SK-N-SH treated with all-trans-retinoic acid at 6 μM for 48 hours (cell line): ENCODE results near the gene TGFBRAP1.

ENCODE experiments used
- ATAC-seq: fragments of 200-7000 bp; cut with Tn5 transposase; 3 replicates; pipeline ENCODE4 v1.9.1; 2020; ENCODE audit warnings: mild to moderate bottlenecking, moderate library complexity
- ARNTL ChIP-seq: fragments of 450-650 bp; formaldehyde crosslinking; IDR thresholded peaks from 2 replicates; pipeline ENCODE4 v1.5.0; 2020; ENCODE audit warnings: low read depth, mild to moderate bottlenecking, moderate library complexity, borderline replicate concordance
- BACH2 ChIP-seq: fragments of 250-450 bp; sonication (Bioruptor Pico); IDR thresholded peaks from 2 replicates; pipeline ENCODE4 v1.9.0; 2021; ENCODE audit warnings: mild to moderate bottlenecking, borderline replicate concordance
- CSDC2 ChIP-seq: fragments of 250-450 bp; sonication (Bioruptor Pico); IDR thresholded peaks from 2 replicates; pipeline ENCODE4 v1.5.0; 2020; ENCODE audit warnings: mild to moderate bottlenecking, moderate library complexity
- ESRRG ChIP-seq: fragments of 250-450 bp; sonication (Bioruptor Pico); IDR thresholded peaks from 2 replicates; pipeline ENCODE4 v1.6.1; 2021; ENCODE audit warnings: mild to moderate bottlenecking
- GLIS3 ChIP-seq: fragments of 250-450 bp; sonication (Bioruptor Pico); IDR thresholded peaks from 2 replicates; pipeline ENCODE4 v1.5.0; 2020; ENCODE audit warnings: mild to moderate bottlenecking, moderate library complexity
- OSR1 ChIP-seq: fragments of 250-450 bp; sonication (Bioruptor Pico); IDR thresholded peaks from 2 replicates; pipeline ENCODE4 v1.8.0; 2022; ENCODE audit warnings: moderate library complexity, mild to moderate bottlenecking, inconsistent platforms
- PPARA ChIP-seq: fragments of 250-450 bp; sonication (Bioruptor Pico); IDR thresholded peaks from 2 replicates; pipeline ENCODE4 v1.5.0; 2020; ENCODE audit warnings: mild to moderate bottlenecking, borderline replicate concordance
- RARB ChIP-seq: fragments of 250-450 bp; sonication (Bioruptor Pico); IDR thresholded peaks from 2 replicates; pipeline ENCODE4 v1.8.0; 2021; ENCODE audit warnings: mild to moderate bottlenecking, moderate library complexity
- SNAI2 ChIP-seq: fragments of 250-450 bp; sonication (Bioruptor Pico); IDR thresholded peaks from 2 replicates; pipeline ENCODE4 v1.5.0; 2020; ENCODE audit warnings: mild to moderate bottlenecking, moderate library complexity
- TCF4 ChIP-seq: fragments of 250-450 bp; sonication (Bioruptor Pico); IDR thresholded peaks from 2 replicates; pipeline ENCODE4 v1.8.0; 2021; ENCODE audit warnings: mild to moderate bottlenecking, moderate library complexity, borderline replicate concordance
- TOX ChIP-seq: fragments of 250-450 bp; sonication (Bioruptor Pico); IDR thresholded peaks from 2 replicates; pipeline ENCODE4 v1.8.0; 2021; ENCODE audit warnings: mild to moderate bottlenecking, moderate library complexity, borderline replicate concordance
- ZC3H10 ChIP-seq: fragments of 250-450 bp; sonication (Bioruptor Pico); IDR thresholded peaks from 2 replicates; pipeline ENCODE4 v1.5.1; 2021; ENCODE audit warnings: mild to moderate bottlenecking, moderate library complexity
- ZNF565 ChIP-seq: fragments of 450-650 bp; formaldehyde crosslinking; conservative IDR thresholded peaks from 2 replicates; pipeline ENCODE4 v1.5.0; 2020; ENCODE audit warnings: low read depth, mild to moderate bottlenecking, moderate library complexity
- ZNF70 ChIP-seq: fragments of 450-650 bp; formaldehyde crosslinking; IDR thresholded peaks from 2 replicates; pipeline ENCODE4 v1.5.0; 2020; ENCODE audit warnings: mild to moderate bottlenecking, moderate library complexity
- ZNF8 ChIP-seq: fragments of 450-650 bp; formaldehyde crosslinking; IDR thresholded peaks from 2 replicates; pipeline ENCODE4 v1.5.0; 2020; ENCODE audit warnings: mild to moderate bottlenecking, moderate library complexity
- TF ChIP-seq, protein P1 (sequence below): fragments of 250-450 bp; sonication (Bioruptor Pico); IDR thresholded peaks from 2 replicates; pipeline ENCODE4 v1.5.1; 2021; ENCODE audit warnings: mild to moderate bottlenecking, moderate library complexity
- TF ChIP-seq, protein P2 (sequence below): fragments of 250-450 bp; sonication (Bioruptor Pico); IDR thresholded peaks from 2 replicates; pipeline ENCODE4 v1.8.0; 2020; ENCODE audit warnings: mild to moderate bottlenecking, moderate library complexity, borderline replicate concordance
- TF ChIP-seq, protein P3 (sequence below): fragments of 250-450 bp; sonication (Bioruptor Pico); IDR thresholded peaks from 2 replicates; pipeline ENCODE4 v1.5.1; 2020; ENCODE audit warnings: low read depth, mild to moderate bottlenecking, moderate library complexity
- TF ChIP-seq, protein P4 (sequence below): fragments of 250-450 bp; sonication (Bioruptor Pico); IDR thresholded peaks from 2 replicates; pipeline ENCODE4 v1.8.0; 2021; ENCODE audit warnings: low read depth, mild to moderate bottlenecking, moderate library complexity, borderline replicate concordance

TGFBRAP1 gene

DNA sequence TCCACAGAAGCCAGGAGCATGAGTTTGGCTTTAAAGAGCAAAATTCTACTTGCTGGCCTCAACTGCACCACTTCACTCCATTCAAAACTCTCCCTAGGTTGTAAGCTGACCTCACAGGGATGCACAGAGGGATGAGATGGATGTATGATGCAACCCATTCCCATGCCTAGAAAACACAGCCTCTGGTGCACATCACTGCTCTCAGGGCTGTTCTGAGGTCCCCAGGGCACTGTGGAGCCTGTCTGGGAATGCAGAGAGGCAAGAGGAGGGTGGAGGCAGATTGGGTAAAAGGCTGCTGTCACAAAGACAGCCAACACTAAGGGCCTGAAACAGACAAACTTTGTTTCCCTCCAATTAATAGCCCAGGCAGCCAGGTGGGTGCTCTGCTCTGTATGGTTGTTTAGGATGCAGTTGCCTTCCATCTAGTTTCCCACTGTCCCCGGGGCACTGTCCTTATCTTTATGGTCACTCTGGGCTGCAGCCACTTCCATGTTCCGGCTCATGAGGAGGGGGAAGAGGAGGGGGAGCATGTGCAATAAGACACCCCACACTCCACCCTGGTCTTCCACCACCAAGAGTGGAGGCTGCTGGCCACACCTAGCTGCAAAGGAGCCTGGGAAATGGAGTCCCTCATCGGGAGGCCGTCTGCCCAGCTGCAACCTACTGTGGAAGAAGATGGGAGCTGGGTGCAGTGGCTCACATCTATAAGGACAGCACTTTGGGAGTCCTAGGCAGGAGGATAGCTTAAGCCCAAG is 81.0 kb downstream of the TGFBRAP1 start:
- TF ChIP-seq ESRRG (CRISPR knock-in tag) (no peak), SNAI2 (no peak), ZNF565 (CRISPR knock-in tag) (no peak), PPARA (CRISPR knock-in tag) (no peak), CSDC2 (CRISPR knock-in tag) (no peak)
- ATAC-seq: peak; percentile 52; the same call in 1 of the 3 replicates

DNA sequence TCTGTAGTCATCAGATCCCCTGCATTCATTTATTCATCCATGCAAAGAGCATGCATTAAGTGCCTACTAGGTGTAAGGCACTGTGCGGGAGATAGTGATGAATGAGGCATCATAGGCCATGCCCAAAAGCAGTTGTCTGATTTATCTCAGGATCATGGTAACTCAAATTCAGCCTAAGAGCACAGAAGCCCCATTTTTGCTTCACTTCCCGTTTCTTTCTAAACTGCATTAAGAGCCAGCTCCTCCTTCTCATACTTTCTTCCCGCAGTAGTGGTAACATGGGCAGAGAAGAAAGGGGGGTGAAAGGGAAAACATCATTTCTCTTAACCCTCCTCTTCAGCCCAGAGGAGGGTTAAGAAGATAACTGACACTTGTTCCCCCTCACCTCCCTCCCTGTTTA is 85.1 kb downstream of the TGFBRAP1 start:
- no peak for ATAC-seq
- TF ChIP-seq, protein P1, sequence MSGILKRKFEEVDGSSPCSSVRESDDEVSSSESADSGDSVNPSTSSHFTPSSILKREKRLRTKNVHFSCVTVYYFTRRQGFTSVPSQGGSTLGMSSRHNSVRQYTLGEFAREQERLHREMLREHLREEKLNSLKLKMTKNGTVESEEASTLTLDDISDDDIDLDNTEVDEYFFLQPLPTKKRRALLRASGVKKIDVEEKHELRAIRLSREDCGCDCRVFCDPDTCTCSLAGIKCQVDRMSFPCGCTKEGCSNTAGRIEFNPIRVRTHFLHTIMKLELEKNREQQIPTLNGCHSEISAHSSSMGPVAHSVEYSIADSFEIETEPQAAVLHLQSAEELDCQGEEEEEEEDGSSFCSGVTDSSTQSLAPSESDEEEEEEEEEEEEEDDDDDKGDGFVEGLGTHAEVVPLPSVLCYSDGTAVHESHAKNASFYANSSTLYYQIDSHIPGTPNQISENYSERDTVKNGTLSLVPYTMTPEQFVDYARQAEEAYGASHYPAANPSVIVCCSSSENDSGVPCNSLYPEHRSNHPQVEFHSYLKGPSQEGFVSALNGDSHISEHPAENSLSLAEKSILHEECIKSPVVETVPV (CRISPR knock-in tag): no peak
- TF ChIP-seq, all 23 proteins: peak for 0

DNA sequence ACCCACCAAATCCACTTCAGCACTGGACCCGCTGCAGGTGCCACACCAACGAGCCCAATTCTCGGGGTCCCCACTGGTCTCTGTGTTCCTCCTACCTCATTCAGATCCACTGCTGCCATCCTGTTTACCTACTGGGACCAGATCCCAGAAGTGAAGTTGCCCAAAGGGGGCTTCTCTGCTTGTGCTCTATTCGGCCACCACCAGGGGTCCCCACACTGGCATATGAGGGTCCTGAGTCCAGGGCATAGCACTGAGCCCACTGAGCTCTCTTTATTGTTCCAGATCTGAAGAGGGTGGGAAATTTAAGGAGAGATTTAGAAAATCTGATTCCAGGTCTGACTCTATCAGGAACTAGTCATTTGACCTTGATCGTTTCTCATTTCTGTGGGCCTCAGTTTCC is 85.6 kb downstream of the TGFBRAP1 start:
- TF ChIP-seq, protein P2, sequence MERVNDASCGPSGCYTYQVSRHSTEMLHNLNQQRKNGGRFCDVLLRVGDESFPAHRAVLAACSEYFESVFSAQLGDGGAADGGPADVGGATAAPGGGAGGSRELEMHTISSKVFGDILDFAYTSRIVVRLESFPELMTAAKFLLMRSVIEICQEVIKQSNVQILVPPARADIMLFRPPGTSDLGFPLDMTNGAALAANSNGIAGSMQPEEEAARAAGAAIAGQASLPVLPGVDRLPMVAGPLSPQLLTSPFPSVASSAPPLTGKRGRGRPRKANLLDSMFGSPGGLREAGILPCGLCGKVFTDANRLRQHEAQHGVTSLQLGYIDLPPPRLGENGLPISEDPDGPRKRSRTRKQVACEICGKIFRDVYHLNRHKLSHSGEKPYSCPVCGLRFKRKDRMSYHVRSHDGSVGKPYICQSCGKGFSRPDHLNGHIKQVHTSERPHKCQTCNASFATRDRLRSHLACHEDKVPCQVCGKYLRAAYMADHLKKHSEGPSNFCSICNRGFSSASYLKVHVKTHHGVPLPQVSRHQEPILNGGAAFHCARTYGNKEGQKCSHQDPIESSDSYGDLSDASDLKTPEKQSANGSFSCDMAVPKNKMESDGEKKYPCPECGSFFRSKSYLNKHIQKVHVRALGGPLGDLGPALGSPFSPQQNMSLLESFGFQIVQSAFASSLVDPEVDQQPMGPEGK (CRISPR knock-in tag): no peak
- TF ChIP-seq TCF4 (CRISPR knock-in tag) (no peak), ZNF70 (no peak), GLIS3 (CRISPR knock-in tag) (no peak), RARB (CRISPR knock-in tag) (no peak), ARNTL (CRISPR knock-in tag) (no peak), TOX (CRISPR knock-in tag) (no peak), ESRRG (CRISPR knock-in tag) (no peak), PPARA (CRISPR knock-in tag) (no peak), ZNF565 (CRISPR knock-in tag) (no peak), ZNF8 (CRISPR knock-in tag) (no peak), BACH2 (CRISPR knock-in tag) (no peak), SNAI2 (no peak)
- TF ChIP-seq, protein P3, sequence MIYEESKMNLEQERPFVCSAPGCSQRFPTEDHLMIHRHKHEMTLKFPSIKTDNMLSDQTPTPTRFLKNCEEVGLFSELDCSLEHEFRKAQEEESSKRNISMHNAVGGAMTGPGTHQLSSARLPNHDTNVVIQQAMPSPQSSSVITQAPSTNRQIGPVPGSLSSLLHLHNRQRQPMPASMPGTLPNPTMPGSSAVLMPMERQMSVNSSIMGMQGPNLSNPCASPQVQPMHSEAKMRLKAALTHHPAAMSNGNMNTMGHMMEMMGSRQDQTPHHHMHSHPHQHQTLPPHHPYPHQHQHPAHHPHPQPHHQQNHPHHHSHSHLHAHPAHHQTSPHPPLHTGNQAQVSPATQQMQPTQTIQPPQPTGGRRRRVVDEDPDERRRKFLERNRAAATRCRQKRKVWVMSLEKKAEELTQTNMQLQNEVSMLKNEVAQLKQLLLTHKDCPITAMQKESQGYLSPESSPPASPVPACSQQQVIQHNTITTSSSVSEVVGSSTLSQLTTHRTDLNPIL: no peak
- no peak for ATAC-seq

DNA sequence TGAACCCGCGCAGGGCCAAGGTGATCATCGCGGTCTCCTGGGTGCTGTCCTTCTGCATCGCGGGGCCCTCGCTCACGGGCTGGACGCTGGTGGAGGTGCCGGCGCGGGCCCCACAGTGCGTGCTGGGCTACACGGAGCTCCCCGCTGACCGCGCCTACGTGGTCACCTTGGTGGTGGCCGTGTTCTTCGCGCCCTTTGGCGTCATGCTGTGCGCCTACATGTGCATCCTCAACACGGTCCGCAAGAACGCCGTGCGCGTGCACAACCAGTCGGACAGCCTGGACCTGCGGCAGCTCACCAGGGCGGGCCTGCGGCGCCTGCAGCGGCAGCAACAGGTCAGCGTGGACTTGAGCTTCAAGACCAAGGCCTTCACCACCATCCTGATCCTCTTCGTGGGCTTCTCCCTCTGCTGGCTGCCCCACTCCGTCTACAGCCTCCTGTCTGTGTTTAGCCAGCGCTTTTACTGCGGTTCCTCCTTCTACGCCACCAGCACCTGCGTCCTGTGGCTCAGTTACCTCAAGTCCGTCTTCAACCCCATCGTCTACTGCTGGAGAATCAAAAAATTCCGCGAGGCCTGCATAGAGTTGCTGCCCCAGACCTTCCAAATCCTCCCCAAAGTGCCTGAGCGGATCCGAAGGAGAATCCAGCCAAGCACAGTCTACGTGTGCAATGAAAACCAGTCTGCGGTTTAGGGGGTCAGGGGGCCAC is 87.1 kb downstream of the TGFBRAP1 start:
- no peak for ATAC-seq
- no peak for TF ChIP-seq TCF4 (CRISPR knock-in tag)
- TF ChIP-seq SNAI2: no peak
- TF ChIP-seq OSR1 (CRISPR knock-in tag): no peak
- no peak for TF ChIP-seq ESRRG (CRISPR knock-in tag)
- no peak for TF ChIP-seq PPARA (CRISPR knock-in tag)
- no peak for TF ChIP-seq ARNTL (CRISPR knock-in tag)
- TF ChIP-seq, protein P1 (CRISPR knock-in tag): no peak
- no peak for TF ChIP-seq ZC3H10 (CRISPR knock-in tag)
- TF ChIP-seq, protein P4, sequence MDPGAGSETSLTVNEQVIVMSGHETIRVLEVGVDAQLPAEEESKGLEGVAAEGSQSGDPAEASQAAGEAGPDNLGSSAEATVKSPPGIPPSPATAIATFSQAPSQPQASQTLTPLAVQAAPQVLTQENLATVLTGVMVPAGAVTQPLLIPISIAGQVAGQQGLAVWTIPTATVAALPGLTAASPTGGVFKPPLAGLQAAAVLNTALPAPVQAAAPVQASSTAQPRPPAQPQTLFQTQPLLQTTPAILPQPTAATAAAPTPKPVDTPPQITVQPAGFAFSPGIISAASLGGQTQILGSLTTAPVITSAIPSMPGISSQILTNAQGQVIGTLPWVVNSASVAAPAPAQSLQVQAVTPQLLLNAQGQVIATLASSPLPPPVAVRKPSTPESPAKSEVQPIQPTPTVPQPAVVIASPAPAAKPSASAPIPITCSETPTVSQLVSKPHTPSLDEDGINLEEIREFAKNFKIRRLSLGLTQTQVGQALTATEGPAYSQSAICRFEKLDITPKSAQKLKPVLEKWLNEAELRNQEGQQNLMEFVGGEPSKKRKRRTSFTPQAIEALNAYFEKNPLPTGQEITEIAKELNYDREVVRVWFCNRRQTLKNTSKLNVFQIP: no peak
- no peak for TF ChIP-seq BACH2 (CRISPR knock-in tag)
